GM12878 (cell line): Measurements from ENCODE around the gene DCAF7. TPM values are rescaled to one million over a fixed set of nuclear protein-coding genes. Genes with fewer than 3 reads are reported as not detected.

Source experiments
- ATAC-seq: fragments of 200-7000 bp; cut with Tn5 transposase; 3 replicates; pipeline ENCODE4 v1.9.1; 2020; ENCODE audit warnings: mild to moderate bottlenecking, moderate library complexity
- BruUV-seq: library from RNA; stranded (reverse); fragments of 400-500 nt; replicated peaks from 2 replicates; lab custom pipeline; 2021; lab: Mats Ljungman, UMichigan
- CTCF ChIA-PET: fragments of 300-600 bp; sonication (Branson Sonifier 250); formaldehyde crosslinking; extraction: SDS; loops from one replicate; lab custom pipeline; 2021; ENCODE audit warnings: inconsistent platforms; lab: Yijun Ruan, JAX
- POLR2A ChIA-PET: fragments of 350-600 bp; formaldehyde crosslinking; extraction: SDS; loops from one replicate; lab custom pipeline; 2021; ENCODE audit warnings: inconsistent platforms; lab: Charles Lee
- RAD21 ChIA-PET: fragments of 300-600 bp; sonication (Branson Sonifier 250); formaldehyde crosslinking; loops from one replicate; lab custom pipeline; 2023; ENCODE audit warnings: antibody characterized with exemption; ENCODE audit not compliant: unreplicated experiment; lab: Charles Lee
- SMC1A ChIA-PET: fragments of 300-600 bp; sonication (Branson Sonifier 250); formaldehyde crosslinking; loops from one replicate; lab custom pipeline; 2023; ENCODE audit not compliant: unreplicated experiment, uncharacterized antibody; lab: Charles Lee
- DNase-seq: peaks from one replicate; pipeline ENCODE4 v3.0.0-alpha.2; 2011; ENCODE audit warnings: low read depth, low spot score
- FAIRE-seq: peaks from 3 replicates; lab custom pipeline; 2011; peaks lifted over from hg19 to GRCh38; lab: Jason Lieb, UNC
- H2AFZ ChIP-seq: 2 replicates; pipeline ENCODE4 v1.6.0; 2011; ENCODE audit warnings: low read depth, low read length, control low read depth; ENCODE audit not compliant: control insufficient read depth
- H3K27ac ChIP-seq: 2 replicates; pipeline ENCODE4 v1.5.1; 2011; ENCODE audit warnings: control low read depth; ENCODE audit not compliant: control insufficient read depth, insufficient read depth
- H3K27me3 ChIP-seq, 2 experiments: replicated peaks in 1 of 2; 2 replicates each; pipeline versions ENCODE4 v1.6.0 to v1.6.1; 2011; ENCODE audit warnings: low read length in 1 of 2; ENCODE audit not compliant: control insufficient read depth in 2 of 2, insufficient read depth in 2 of 2
- H3K36me3 ChIP-seq, 2 experiments: 2 replicates each; pipeline ENCODE4 v1.5.1; 2011; ENCODE audit warnings: low read length in 1 of 2; ENCODE audit not compliant: control insufficient read depth in 2 of 2, insufficient read depth in 2 of 2
- H3K4me1 ChIP-seq: 2 replicates; pipeline ENCODE4 v1.6.1; 2011; ENCODE audit warnings: mild to moderate bottlenecking, low read length, moderate library complexity, mixed read lengths; ENCODE audit not compliant: control insufficient read depth, insufficient read depth
- H3K4me2 ChIP-seq: 2 replicates; pipeline ENCODE4 v1.6.0; 2011; ENCODE audit warnings: control low read depth; ENCODE audit not compliant: control insufficient read depth, insufficient read depth
- H3K4me3 ChIP-seq: fragments of 200-600 bp; sonication (generic); 2 replicates; pipeline ENCODE4 v1.5.1; 2016
- H3K79me2 ChIP-seq: 2 replicates; pipeline ENCODE4 v1.6.0; 2011; ENCODE audit warnings: low read length; ENCODE audit not compliant: control insufficient read depth, insufficient read depth
- H3K9ac ChIP-seq: 2 replicates; pipeline ENCODE4 v1.8.0; 2011; ENCODE audit warnings: low read length, control low read depth, mixed read lengths; ENCODE audit not compliant: control insufficient read depth, insufficient read depth
- H3K9me3 ChIP-seq: replicated peaks from 3 replicates; pipeline ENCODE4 v1.5.1; 2011; ENCODE audit warnings: mild to moderate bottlenecking, low read length; ENCODE audit not compliant: control insufficient read depth, insufficient read depth
- H4K20me1 ChIP-seq: 2 replicates; pipeline ENCODE4 v1.6.0; 2011; ENCODE audit not compliant: control insufficient read depth, insufficient read depth
- RUNX3 ChIP-seq: IDR thresholded peaks from 2 replicates; pipeline ENCODE4 v1.6.1; 2012; ENCODE audit warnings: low read length, inconsistent platforms
- ZNF592 ChIP-seq: fragments of 450-650 bp; IDR thresholded peaks from 2 replicates; pipeline ENCODE4 v1.6.1; 2017; ENCODE audit warnings: mild to moderate bottlenecking, moderate library complexity
- WGBS: methylation state at CpG from one replicate; pipeline ENCODE4 v1.1.6; 2016; ENCODE audit warnings: low lambda C conversion rate; ENCODE audit not compliant: insufficient replicate concordance, insufficient coverage; ENCODE audit errors: missing lambda C conversion rate; 5-methylcytosine and 5-hydroxymethylcytosine counted together
- in situ Hi-C: fragments of 300-500 bp; cut with MboI; formaldehyde crosslinking; loops from 9 replicates; pipeline ENCODE4 v1.14.3; 2018; ENCODE audit warnings: mixed read lengths
- intact Hi-C: fragments of 100-400 bp; cut with micrococcal nuclease; formaldehyde crosslinking; loops from one replicate; pipeline ENCODE4 v1.14.2; 2022; ENCODE audit not compliant: unreplicated experiment
- polyA plus RNA-seq, 11 experiments: library from polyadenylated mRNA; depleted of rRNA in 4 of 11; unstranded in 6 of 11; stranded (reverse) in 5 of 11; fragments of >200 nt; fragmentation: Nextera tagmentation in 4 of 11; fragmentation: Illumina TruSeq in 1 of 11; extraction: Ambion mirVana in 4 of 11; extraction: Trizol in 1 of 11; gene quantifications; 1 replicate in 1 of 11; 2 replicates in 10 of 11; pipeline versions ENCODE4 v1.2.1 to v1.2.3, GENCODE V29; 2011 to 2016; ENCODE audit warnings: inconsistent platforms in 2 of 11, missing spikeins in 2 of 11, low read depth in 1 of 11
- total RNA-seq, 4 experiments: library from RNA; depleted of rRNA in 3 of 4; stranded (reverse); fragments of >200 nt in 3 of 4; fragmentation: Illumina TruSeq in 1 of 4; extraction: Trizol in 1 of 4; gene quantifications; 2 replicates each; pipeline versions ENCODE4 v1.2.1 to v1.2.3, GENCODE V29; 2013 to 2021

DCAF7 gene
- total and polyA plus RNA-seq, 10 of the 15 experiments (the other 5 are each of a cell fraction or from before 2014, with no cell fraction given), result 27.0 to 103 (median 54.5) TPM

GRCh38 chr17:63598281-63598680, 48.0 kb downstream of the DCAF7 start:
- no peaks in the 10 kb centered on the region for H3K4me1 ChIP-seq
- WGBS, result 68% methylated on average over 2 of the region's 2 CpGs
- no peak for FAIRE-seq
- no peaks in the 10 kb centered on the region for H4K20me1 ChIP-seq
- H2AFZ ChIP-seq, result no peak overlapping the region
- H3K9me3 ChIP-seq, result no peaks in the 10 kb centered on the region
- no peak overlapping the region for H3K27ac ChIP-seq
- POLR2A ChIA-PET, result interaction anchor here (0.6 kb wide), 2 partner anchors 531 to 1564 kb away, joined by 3 read pairs; no protein-coding TSS in a partner anchor
- no peaks in the 10 kb centered on the region for H3K27me3 ChIP-seq
- intact Hi-C loops (no loop called here), in situ Hi-C loops (no loop called here)
- no peak overlapping the region for H3K4me3 ChIP-seq
- no peak for DNase-seq
- ATAC-seq, result no peak
- no TSS peak for BruUV-seq
- no peak overlapping the region for H3K4me2 ChIP-seq
- peaks cover 16% of the 10 kb centered on the region for H3K79me2 ChIP-seq
- TF ChIP-seq ZNF592, result no peak
- peak; percentile 36; the same call in 1 of the 2 replicates for TF ChIP-seq RUNX3
- TF ChIP-seq, all 136 proteins: peak for 1
- ChIA-PET CTCF (no interaction called here), RAD21 (no interaction called here), SMC1A (interaction anchor here (1.1 kb wide), 1 partner anchor 156 kb away, joined by 4 read pairs; no protein-coding TSS in a partner anchor)
- Histone ChIP-seq H3K9ac (no peak overlapping the region), H3K36me3 (no peaks in the 10 kb centered on the region; a peak in 1 of 4 replicates)
